ENCODE measurements around the gene KCTD21.
A peak's percentile ranks its signal among the peaks of the same experiment; 100 is the strongest.

The KCTD21 gene

GRCh38 chr11:78189851-78190250 lies 1.4 kb upstream of the KCTD21 start:
- no peak overlapping the region for H2AFZ ChIP-seq (ENCODE audit: low read length)
- H3K4me3 ChIP-seq (ENCODE audit: low read length, poor library complexity, severe bottlenecking): peak overlapping the region; percentile 87
- H3K9ac ChIP-seq (ENCODE audit: low read depth, low read length, poor library complexity, severe bottlenecking): peak overlapping the region; percentile 75
- H3K9me2 ChIP-seq (replicated peaks; ENCODE audit: low read depth, low read length): no peaks in the 10 kb centered on the region
- H3F3A ChIP-seq (ENCODE audit: low read depth): no peaks in the 10 kb centered on the region
- no peaks in the 10 kb centered on the region for H3K27me3 ChIP-seq (ENCODE audit: insufficient read depth, low read length, poor library complexity, severe bottlenecking)
- no peaks in the 10 kb centered on the region for H4K20me1 ChIP-seq (ENCODE audit: insufficient read depth, low read length, poor library complexity, severe bottlenecking)
- peak overlapping the region; percentile 92 for H3K4me2 ChIP-seq (ENCODE audit: low read depth, low read length, poor library complexity, severe bottlenecking)
- H3K4me1 ChIP-seq (ENCODE audit: insufficient read depth, low read length, poor library complexity, severe bottlenecking): peaks cover 53% of the 10 kb centered on the region
- TF ChIP-seq EZH2phosphoT487 (IDR thresholded peaks at IDR 0.05; ENCODE audit: borderline replicate concordance) (no peak), CTCF (conservative IDR thresholded peaks at IDR 0.05; ENCODE audit: low read length) (no peak)
- H3K79me2 ChIP-seq (ENCODE audit: insufficient read depth, low read length): peaks cover 18% of the 10 kb centered on the region; the same call in 1 of the 2 replicates
- no peaks in the 10 kb centered on the region for H3K9me3 ChIP-seq (ENCODE audit: insufficient read depth, low read depth, low read length)
- no peaks in the 10 kb centered on the region for H3K36me3 ChIP-seq (ENCODE audit: insufficient read depth, low read length)

DNA sequence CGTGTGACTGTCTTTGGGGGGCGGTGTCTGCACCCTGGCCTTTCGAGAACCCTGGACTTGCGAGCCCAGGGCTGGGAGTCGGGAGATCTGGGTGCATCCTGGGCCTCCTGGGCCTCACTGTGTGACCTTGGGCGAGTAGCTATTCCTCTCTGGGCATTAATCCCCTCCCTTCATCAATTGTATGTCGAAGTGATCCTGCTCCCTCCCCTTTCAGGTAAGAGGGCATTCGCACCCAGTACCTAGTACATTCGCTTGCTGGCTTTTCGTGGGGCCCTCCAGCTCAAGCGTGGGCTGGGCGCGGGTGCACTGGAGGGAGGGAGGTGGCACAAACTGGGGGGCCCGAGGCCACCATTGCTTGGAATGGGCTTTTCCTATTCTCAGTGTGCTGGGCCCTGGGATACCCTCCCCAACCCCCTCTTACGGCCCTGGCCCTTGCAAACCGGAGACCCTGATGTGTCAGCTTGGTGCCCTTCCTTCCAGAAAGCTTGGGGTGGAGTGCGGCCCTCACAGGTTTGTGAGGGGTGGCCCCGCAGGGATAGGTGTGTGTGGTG lies 823 bp upstream of the KCTD21 start:
- no peaks in the 10 kb centered on the region for H3K9me3 ChIP-seq (ENCODE audit: insufficient read depth, low read depth, low read length)
- H3K79me2 ChIP-seq (ENCODE audit: insufficient read depth, low read length): peaks cover 18% of the 10 kb centered on the region; the same call in 1 of the 2 replicates
- peak overlapping the region; percentile 87 for H3K4me3 ChIP-seq (ENCODE audit: low read length, poor library complexity, severe bottlenecking)
- H3K9me2 ChIP-seq (replicated peaks; ENCODE audit: low read depth, low read length): no peaks in the 10 kb centered on the region
- no peaks in the 10 kb centered on the region for H3F3A ChIP-seq (ENCODE audit: low read depth)
- H3K36me3 ChIP-seq (ENCODE audit: insufficient read depth, low read length): no peaks in the 10 kb centered on the region
- H2AFZ ChIP-seq (ENCODE audit: low read length): peak overlapping the region; percentile 85
- no peaks in the 10 kb centered on the region for H3K27me3 ChIP-seq (ENCODE audit: insufficient read depth, low read length, poor library complexity, severe bottlenecking)
- no peaks in the 10 kb centered on the region for H4K20me1 ChIP-seq (ENCODE audit: insufficient read depth, low read length, poor library complexity, severe bottlenecking)
- peak overlapping the region; percentile 92 for H3K4me2 ChIP-seq (ENCODE audit: low read depth, low read length, poor library complexity, severe bottlenecking)
- TF ChIP-seq EZH2phosphoT487 (IDR thresholded peaks at IDR 0.05; ENCODE audit: borderline replicate concordance): no peak
- TF ChIP-seq CTCF (conservative IDR thresholded peaks at IDR 0.05; ENCODE audit: low read length): no peak
- H3K4me1 ChIP-seq (ENCODE audit: insufficient read depth, low read length, poor library complexity, severe bottlenecking): peaks cover 48% of the 10 kb centered on the region
- H3K9ac ChIP-seq (ENCODE audit: low read depth, low read length, poor library complexity, severe bottlenecking): peak overlapping the region; percentile 75

- Histone ChIP-seq H3K9me3 (ENCODE audit: insufficient read depth, low read depth, low read length) (no peaks in the 10 kb centered on the region), H3K79me2 (ENCODE audit: insufficient read depth, low read length) (peaks cover 18% of the 10 kb centered on the region; the same call in 1 of the 2 replicates), H3K36me3 (ENCODE audit: insufficient read depth, low read length) (no peaks in the 10 kb centered on the region), H3K27me3 (ENCODE audit: insufficient read depth, low read length, poor library complexity, severe bottlenecking) (no peaks in the 10 kb centered on the region), H4K20me1 (ENCODE audit: insufficient read depth, low read length, poor library complexity, severe bottlenecking) (no peaks in the 10 kb centered on the region), H3K4me2 (ENCODE audit: low read depth, low read length, poor library complexity, severe bottlenecking) (peak overlapping the region; percentile 90), H3K4me3 (ENCODE audit: low read length, poor library complexity, severe bottlenecking) (peak overlapping the region; percentile 87), H3F3A (ENCODE audit: low read depth) (no peaks in the 10 kb centered on the region), H3K4me1 (ENCODE audit: insufficient read depth, low read length, poor library complexity, severe bottlenecking) (peaks cover 34% of the 10 kb centered on the region), H3K9me2 (replicated peaks; ENCODE audit: low read depth, low read length) (no peaks in the 10 kb centered on the region), H3K9ac (ENCODE audit: low read depth, low read length, poor library complexity, severe bottlenecking) (peak overlapping the region; percentile 75), H2AFZ (ENCODE audit: low read length) (peak overlapping the region; percentile 84)
- no peak for TF ChIP-seq CTCF (conservative IDR thresholded peaks at IDR 0.05; ENCODE audit: low read length)
- TF ChIP-seq EZH2phosphoT487 (IDR thresholded peaks at IDR 0.05; ENCODE audit: borderline replicate concordance): no peak
Measured at GRCh38 chr11:78187366-78188285, 800 bp downstream of the KCTD21 start.

Data from Loucy (cell line).